ENCODE measurements around the gene NRG4. TPM values are rescaled to one million over a fixed set of nuclear protein-coding genes. Genes with fewer than 3 reads are reported as not detected.

The NRG4 gene
- total RNA-seq, 1 donor from 2014 or later, result not detected

DNA sequence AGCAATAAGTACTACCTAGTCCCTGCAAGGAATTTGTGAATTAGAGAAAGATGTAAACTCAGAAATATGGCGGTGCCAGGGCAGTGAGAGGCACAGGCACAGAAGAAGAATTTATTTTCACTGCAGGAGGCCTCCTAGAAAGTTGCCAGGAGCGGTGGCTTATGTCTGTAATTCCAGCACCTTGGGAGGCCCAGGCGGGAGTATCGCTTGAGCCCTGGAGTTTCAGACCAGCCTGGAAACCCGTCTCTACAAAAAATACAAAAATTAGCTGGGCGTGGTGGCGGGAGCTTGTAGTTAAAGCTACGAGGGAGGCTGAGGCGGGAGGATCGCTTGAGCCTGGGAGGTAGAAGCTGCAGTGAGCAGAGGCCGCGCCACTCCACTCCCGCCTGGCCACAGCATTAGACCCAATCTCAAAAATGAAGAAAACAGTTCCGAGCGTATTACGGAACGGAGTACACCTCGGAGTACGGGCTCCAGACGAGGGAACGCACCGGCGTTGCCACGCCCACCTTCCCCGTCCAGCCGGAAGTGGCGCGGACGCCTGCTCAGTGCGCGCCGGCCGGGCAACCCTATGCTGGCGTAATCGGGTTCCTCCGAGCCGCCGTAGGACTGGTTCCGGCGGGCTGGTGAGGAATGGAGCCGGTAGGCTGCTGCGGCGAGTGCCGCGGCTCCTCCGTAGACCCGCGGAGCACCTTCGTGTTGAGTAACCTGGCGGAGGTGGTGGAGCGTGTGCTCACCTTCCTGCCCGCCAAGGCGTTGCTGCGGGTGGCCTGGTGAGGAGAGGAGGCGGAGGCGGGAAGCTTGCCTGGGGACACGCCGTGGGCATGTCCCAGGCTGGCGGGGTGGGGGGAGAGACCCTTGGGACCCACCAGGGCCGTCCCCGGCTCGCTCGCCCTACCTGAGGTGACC is 108.6 kb downstream of the NRG4 start, which contains the start of gene FBXO22:
Gene FBXO22 (plus strand): TSS at position 548 of the 909 bp plus-strand sequence. CDS start 86 bp downstream, at position 634.
- TF ChIP-seq, protein P1, sequence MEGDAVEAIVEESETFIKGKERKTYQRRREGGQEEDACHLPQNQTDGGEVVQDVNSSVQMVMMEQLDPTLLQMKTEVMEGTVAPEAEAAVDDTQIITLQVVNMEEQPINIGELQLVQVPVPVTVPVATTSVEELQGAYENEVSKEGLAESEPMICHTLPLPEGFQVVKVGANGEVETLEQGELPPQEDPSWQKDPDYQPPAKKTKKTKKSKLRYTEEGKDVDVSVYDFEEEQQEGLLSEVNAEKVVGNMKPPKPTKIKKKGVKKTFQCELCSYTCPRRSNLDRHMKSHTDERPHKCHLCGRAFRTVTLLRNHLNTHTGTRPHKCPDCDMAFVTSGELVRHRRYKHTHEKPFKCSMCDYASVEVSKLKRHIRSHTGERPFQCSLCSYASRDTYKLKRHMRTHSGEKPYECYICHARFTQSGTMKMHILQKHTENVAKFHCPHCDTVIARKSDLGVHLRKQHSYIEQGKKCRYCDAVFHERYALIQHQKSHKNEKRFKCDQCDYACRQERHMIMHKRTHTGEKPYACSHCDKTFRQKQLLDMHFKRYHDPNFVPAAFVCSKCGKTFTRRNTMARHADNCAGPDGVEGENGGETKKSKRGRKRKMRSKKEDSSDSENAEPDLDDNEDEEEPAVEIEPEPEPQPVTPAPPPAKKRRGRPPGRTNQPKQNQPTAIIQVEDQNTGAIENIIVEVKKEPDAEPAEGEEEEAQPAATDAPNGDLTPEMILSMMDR (IDR thresholded peaks at IDR 0.05; ENCODE audit: insufficient read depth, low read length, severe bottlenecking), result no peak
- DNase-seq (ENCODE audit: low read depth), result peak; percentile 80
- H3K36me3 ChIP-seq (ENCODE audit: control insufficient read depth, insufficient read depth, low read length), result peaks cover 11% of the 10 kb centered on the region
- no peaks in the 10 kb centered on the region for H3K27me3 ChIP-seq (ENCODE audit: control insufficient read depth, insufficient read depth, low read length)
- FAIRE-seq, result no peak
- peak within 1 kb of the TSS; percentile 76 for H3K4me3 ChIP-seq (ENCODE audit: low read depth, low read length)

DNA sequence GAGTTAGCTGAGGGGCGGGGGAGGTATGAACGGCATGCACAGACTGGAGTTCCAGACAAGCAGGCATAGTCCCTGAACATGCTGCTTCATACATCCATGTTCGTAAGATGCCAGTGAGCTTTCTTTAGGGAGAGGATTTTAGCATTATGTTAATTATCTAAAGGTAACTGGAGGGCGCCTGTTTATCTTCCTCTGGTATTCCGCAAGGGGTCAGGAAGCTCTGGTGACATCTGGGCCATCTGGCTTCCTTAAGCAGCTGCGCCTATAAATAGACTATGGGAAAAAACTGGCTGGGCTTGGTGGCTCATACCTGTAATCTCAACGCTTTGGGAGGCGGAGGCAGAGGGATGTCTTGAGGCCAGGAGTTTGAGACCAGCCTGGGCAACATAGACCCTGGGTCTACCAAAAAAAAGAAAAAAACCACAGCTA is 110.1 kb downstream of the NRG4 start:
- FAIRE-seq, result no peak
- TF ChIP-seq, protein P1 (IDR thresholded peaks at IDR 0.05; ENCODE audit: insufficient read depth, low read length, severe bottlenecking), result no peak
- peaks cover 13% of the 10 kb centered on the region for H3K36me3 ChIP-seq (ENCODE audit: control insufficient read depth, insufficient read depth, low read length)

DNA sequence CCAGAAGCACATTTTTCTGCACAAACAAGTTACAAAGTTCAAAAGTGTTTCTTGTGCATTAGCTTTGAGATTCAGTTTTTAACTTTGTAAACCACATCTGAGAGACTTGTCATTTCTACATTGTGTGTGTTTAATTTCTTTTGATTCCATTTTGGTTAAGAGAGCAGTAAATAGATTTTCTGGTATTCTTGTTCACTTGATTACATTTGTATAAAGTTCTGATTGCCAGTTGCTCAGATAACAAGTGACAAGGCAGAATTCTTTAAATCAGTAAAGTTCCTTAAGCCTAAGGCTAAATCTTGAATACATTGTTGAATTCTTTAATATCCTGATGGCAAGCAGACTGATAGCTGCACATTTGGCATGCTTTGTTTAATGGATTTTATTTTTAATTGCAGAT is 111.6 kb downstream of the NRG4 start:
- Histone ChIP-seq H3K4me3 (ENCODE audit: low read depth, low read length) (no peak overlapping the region), H3K36me3 (ENCODE audit: control insufficient read depth, insufficient read depth, low read length) (peaks cover 10% of the 10 kb centered on the region), H3K27me3 (ENCODE audit: control insufficient read depth, insufficient read depth, low read length) (no peaks in the 10 kb centered on the region)
- FAIRE-seq, result no peak
- DNase-seq (ENCODE audit: low read depth), result no peak
- TF ChIP-seq, protein P1 (IDR thresholded peaks at IDR 0.05; ENCODE audit: insufficient read depth, low read length, severe bottlenecking), result no peak

More for the DNA sequence above, 110.1 kb downstream of the NRG4 start:
- no peak for DNase-seq (ENCODE audit: low read depth)
- Histone ChIP-seq H3K4me3 (ENCODE audit: low read depth, low read length) (no peak overlapping the region), H3K27me3 (ENCODE audit: control insufficient read depth, insufficient read depth, low read length) (no peaks in the 10 kb centered on the region)

DNA sequence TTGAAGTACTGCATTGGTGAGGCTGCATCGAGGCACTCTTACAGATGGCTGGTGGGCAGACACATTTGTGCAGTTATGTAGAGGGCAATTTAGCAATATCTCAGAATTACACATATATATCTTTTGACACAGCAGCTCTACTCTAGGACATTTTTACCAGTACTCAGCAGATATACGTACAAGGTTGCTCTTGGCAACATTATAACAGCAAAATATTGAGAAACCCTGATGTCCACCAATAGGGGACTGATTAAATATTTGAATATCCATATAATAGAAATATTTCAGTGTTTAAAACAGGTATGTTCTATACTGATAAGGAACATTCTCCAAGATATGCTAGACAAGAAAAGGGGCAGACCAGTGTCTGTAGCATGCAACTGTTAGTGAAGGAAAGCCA is 116.5 kb downstream of the NRG4 start:
- DNase-seq (ENCODE audit: low read depth) (no peak), FAIRE-seq (no peak)
- peaks cover 4% of the 10 kb centered on the region for H3K36me3 ChIP-seq (ENCODE audit: control insufficient read depth, insufficient read depth, low read length)
- TF ChIP-seq, protein P1 (IDR thresholded peaks at IDR 0.05; ENCODE audit: insufficient read depth, low read length, severe bottlenecking), result no peak
- no peaks in the 10 kb centered on the region for H3K27me3 ChIP-seq (ENCODE audit: control insufficient read depth, insufficient read depth, low read length)
- no peak overlapping the region for H3K4me3 ChIP-seq (ENCODE audit: low read depth, low read length)

DNA sequence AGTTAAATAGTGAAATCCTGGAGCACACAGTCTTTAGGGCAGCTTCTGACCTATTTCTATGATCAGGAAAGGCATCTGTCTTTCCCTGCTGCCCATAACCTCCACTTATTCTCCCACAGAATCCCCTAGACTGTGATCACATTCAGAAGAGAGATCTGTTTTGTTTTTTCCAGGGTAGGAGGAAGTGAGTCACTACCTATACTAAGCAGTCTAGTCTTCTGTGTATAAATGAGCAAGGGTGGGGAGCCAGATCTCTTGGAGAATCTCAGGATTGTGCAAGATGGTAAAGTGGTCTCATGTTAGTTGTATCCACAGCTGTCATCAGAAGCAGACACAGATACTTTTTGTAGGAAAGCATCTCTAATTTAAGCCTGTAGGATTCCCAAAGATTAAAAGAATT is 120.3 kb downstream of the NRG4 start:
- no peaks in the 10 kb centered on the region for H3K36me3 ChIP-seq (ENCODE audit: control insufficient read depth, insufficient read depth, low read length)
- TF ChIP-seq, protein P1 (IDR thresholded peaks at IDR 0.05; ENCODE audit: insufficient read depth, low read length, severe bottlenecking), result no peak
- H3K4me3 ChIP-seq (ENCODE audit: low read depth, low read length), result no peak overlapping the region
- H3K27me3 ChIP-seq (ENCODE audit: control insufficient read depth, insufficient read depth, low read length), result no peaks in the 10 kb centered on the region
- no peak for FAIRE-seq
- peak; percentile 76 for DNase-seq (ENCODE audit: low read depth)

Other genes with a start within 250 kb of the NRG4 start
- gene UBE2Q2, start 169.0 kb downstream of the NRG4 start, total RNA-seq, result 28.8 and 32.1 TPM in 2 replicates
- gene FBXO22, start 108.5 kb downstream of the NRG4 start, total RNA-seq, result 59.8 and 87.4 TPM in 2 replicates
- gene TMEM266, start 47.6 kb upstream of the NRG4 start, total RNA-seq, result under 0.01 TPM in 2 replicates